ENCODE results near the gene GPA33. TPM values are rescaled to one million over a fixed set of nuclear protein-coding genes. Genes with fewer than 3 reads are reported as not detected.

Gene GPA33
- total RNA-seq, 1 experiment from 2014 or later = not detected

- H3K14ac ChIP-seq (ENCODE audit: insufficient read depth, low read length) = no peak overlapping the region
- no peaks in the 10 kb centered on the region for H3K9me3 ChIP-seq (ENCODE audit: control insufficient read depth, low read depth, low read length)
- H2BK20ac ChIP-seq (ENCODE audit: low read depth, low read length, poor library complexity, severe bottlenecking) = no peak overlapping the region
- H2BK5ac ChIP-seq (ENCODE audit: insufficient read length, low read length) = no peak overlapping the region
- no CpG with 5 or more reads among the region's 8 CpGs for WGBS (ENCODE audit: extremely low coverage, insufficient read length, low lambda C conversion rate)
- no peaks in the 10 kb centered on the region for H3K79me2 ChIP-seq (ENCODE audit: insufficient read depth, low read length)
- H2BK120ac ChIP-seq (ENCODE audit: low read depth, low read length, poor library complexity, severe bottlenecking) = no peak overlapping the region
- H2AK5ac ChIP-seq (ENCODE audit: insufficient read length, low read length) = no peak overlapping the region
- no peak for DNase-seq
- no peaks in the 10 kb centered on the region for H3K23me2 ChIP-seq (ENCODE audit: insufficient read length, low read depth, low read length, poor library complexity, severe bottlenecking)
- no peak overlapping the region for H3K9ac ChIP-seq (ENCODE audit: extremely low read depth, insufficient read length, low read length)
- no peak overlapping the region for H4K5ac ChIP-seq (ENCODE audit: insufficient read length, low read depth, low read length)
- H3K18ac ChIP-seq (ENCODE audit: insufficient read length, low read depth, low read length) = no peak overlapping the region
- H2AFZ ChIP-seq (ENCODE audit: low read length) = no peak overlapping the region
- H3K4me1 ChIP-seq (ENCODE audit: insufficient read depth, low read length) = peaks cover 6% of the 10 kb centered on the region
- peaks cover 4% of the 10 kb centered on the region in 2 experiments; a peak in 4 of 5 replicates for H3K9me3 Mint-ChIP-seq
- no peak overlapping the region for H3K4ac ChIP-seq (ENCODE audit: low read depth, low read length)
- H3K27me3 ChIP-seq (ENCODE audit: insufficient read depth, low read length) = no peaks in the 10 kb centered on the region
- H3K23ac ChIP-seq (ENCODE audit: insufficient read length, low read depth, low read length) = no peak overlapping the region
- H3K4me1 Mint-ChIP-seq = peaks cover 25 to 29% of the 10 kb centered on the region in 2 experiments
- TF ChIP-seq, protein P1, sequence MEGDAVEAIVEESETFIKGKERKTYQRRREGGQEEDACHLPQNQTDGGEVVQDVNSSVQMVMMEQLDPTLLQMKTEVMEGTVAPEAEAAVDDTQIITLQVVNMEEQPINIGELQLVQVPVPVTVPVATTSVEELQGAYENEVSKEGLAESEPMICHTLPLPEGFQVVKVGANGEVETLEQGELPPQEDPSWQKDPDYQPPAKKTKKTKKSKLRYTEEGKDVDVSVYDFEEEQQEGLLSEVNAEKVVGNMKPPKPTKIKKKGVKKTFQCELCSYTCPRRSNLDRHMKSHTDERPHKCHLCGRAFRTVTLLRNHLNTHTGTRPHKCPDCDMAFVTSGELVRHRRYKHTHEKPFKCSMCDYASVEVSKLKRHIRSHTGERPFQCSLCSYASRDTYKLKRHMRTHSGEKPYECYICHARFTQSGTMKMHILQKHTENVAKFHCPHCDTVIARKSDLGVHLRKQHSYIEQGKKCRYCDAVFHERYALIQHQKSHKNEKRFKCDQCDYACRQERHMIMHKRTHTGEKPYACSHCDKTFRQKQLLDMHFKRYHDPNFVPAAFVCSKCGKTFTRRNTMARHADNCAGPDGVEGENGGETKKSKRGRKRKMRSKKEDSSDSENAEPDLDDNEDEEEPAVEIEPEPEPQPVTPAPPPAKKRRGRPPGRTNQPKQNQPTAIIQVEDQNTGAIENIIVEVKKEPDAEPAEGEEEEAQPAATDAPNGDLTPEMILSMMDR (conservative IDR thresholded peaks at IDR 0.05) = no peak
- H3K4me2 ChIP-seq (ENCODE audit: insufficient read depth, insufficient read length, low read length) = no peak overlapping the region
- H3K79me1 ChIP-seq (ENCODE audit: insufficient read depth, low read depth, low read length, poor library complexity, severe bottlenecking) = no peaks in the 10 kb centered on the region
- no peak overlapping the region for H3K4me3 Mint-ChIP-seq
- H3K27ac Mint-ChIP-seq = no peak overlapping the region; a peak in 1 of 7 replicates
- no peaks in the 10 kb centered on the region for H4K20me1 ChIP-seq (ENCODE audit: control insufficient read depth, insufficient read depth, insufficient read length)
- H3K36me3 Mint-ChIP-seq (ENCODE audit: insufficient read depth in 1 of 3, low read depth in 3 of 3) = peaks cover 0 to 4% (median 4%) of the 10 kb centered on the region in 3 experiments; a peak in 4 of 7 replicates
- no peak overlapping the region for H4K8ac ChIP-seq (replicated peaks; ENCODE audit: insufficient read length, low read depth, low read length)
- no peak overlapping the region for H4K91ac ChIP-seq (ENCODE audit: insufficient read length, low read depth, low read length)
- no peak overlapping the region for H2BK12ac ChIP-seq (ENCODE audit: insufficient read length, low read depth, low read length)
- no peak overlapping the region for H2BK15ac ChIP-seq (ENCODE audit: low read depth, low read length)
- H3T11ph ChIP-seq (ENCODE audit: low read length) = no peak overlapping the region
- peaks cover 12% of the 10 kb centered on the region for H3K27me3 Mint-ChIP-seq (ENCODE audit: low read depth)
- H3K27ac ChIP-seq (ENCODE audit: insufficient read length, low read depth, low read length) = no peak overlapping the region
- no peak overlapping the region for H3K56ac ChIP-seq (ENCODE audit: insufficient read length, low read depth, low read length)
Observed at GRCh38 chr1:167132301-167133010, 42.3 kb upstream of the GPA33 start.
